Occipital lobe (tissue), 2 donors: ENCODE data around the gene SLC2A5. TPM values are rescaled to one million over a fixed set of nuclear protein-coding genes. Genes with fewer than 3 reads are reported as not detected.
"Not testable (repeated sequence)": the region's sequence is repeated elsewhere in the genome, so short reads cannot be mapped to it uniquely, and the experiment has no call there.

Experiments
- DNase-seq: peaks from one replicate; lab custom pipeline; 2025; lab: John Stamatoyannopoulos, UW
- total RNA-seq: library from RNA; depleted of rRNA; stranded (reverse); fragments of >200 nt; gene quantifications from one replicate; pipeline ENCODE4 v1.2.3, GENCODE V29; 2014

The SLC2A5 gene
- total RNA-seq, 1 donor from 2014 or later, result 2.5 TPM

- no peak for DNase-seq
Observed at GRCh38 chr1:9008236-9008635, 61.2 kb downstream of the SLC2A5 start.

DNA sequence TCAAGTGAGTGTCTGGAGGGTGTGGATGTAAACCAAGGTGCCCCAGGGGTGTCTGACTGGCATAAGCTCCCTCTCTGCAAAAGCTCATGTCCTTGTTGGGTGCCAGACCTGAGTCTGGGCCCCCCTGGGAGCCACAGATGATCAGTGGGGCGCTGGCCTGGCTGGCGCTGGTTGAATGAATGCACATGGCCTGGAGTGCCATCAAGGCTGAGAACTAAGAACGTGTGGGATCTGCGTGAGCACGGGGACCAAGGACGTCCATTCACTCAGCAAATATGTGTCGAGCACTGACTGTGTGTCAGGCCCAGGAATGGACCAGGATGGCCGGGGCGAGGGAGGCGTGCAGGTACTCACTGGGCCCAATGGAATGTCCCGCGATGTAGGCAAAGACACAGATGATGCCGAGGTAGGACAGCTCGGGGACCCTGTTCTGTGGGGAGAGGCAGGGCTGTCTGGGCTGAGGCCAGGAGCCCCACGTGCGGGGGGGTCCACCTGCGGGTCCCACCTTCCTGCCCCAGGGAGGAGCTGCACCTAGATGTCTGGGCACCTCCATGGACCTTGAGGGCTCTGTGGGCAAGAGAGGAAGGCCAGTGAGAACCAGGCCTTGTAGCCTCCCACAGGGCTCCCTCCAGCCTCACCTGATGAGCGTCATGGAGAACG, 62.3 kb downstream of the SLC2A5 start:
- no peak for DNase-seq

DNA sequence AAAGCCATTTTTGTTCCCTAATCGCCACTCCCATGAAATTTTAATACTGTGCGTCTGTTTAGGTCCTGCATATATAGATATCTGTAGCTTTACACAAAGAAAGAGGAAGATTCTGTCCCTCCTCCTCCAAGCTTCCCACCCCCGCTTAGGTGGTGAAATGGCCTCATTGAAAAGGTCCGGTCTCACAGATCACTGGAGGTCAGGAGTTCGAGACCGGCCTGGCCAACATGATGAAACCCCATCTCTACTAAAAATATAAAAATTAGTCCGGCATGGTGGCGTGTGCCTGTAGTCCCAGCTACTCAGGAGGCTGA, 64.1 kb downstream of the SLC2A5 start:
- DNase-seq, result no peak

- peak; percentile 32 for DNase-seq
Observed at GRCh38 chr1:9004700-9005394, 64.6 kb downstream of the SLC2A5 start.

DNA sequence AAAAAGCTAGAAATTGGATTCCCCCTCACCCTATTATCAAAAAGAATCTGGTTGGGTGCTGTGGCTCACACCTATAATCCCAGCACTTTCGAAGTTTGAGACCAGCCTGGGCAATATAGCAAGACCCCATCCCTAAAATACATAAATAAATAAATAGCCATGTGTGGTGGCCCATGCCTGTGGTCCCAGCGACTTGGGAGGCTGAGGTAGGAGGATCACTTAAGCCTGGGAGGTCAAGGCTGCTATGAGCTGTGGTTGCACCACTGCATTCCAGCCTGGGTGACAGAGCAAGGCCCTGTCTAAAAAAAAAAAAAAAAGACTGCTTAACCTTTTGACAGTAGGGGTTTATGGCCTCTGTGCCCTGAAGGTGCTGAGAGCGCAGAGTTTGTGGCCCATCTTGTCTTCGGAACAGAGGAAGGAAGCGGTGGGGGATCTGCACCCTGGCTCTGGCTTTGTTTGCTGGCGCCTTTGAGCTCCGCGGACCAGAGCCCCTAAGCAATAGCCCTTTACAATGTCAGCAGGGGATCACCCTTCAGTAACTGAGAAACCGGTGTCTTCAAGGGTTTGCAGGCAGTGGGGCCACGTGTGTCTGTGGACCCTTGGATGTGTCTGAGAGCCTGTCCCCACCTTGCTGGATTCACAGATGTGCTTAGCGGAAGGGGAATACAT, 65.3 kb downstream of the SLC2A5 start:
- DNase-seq, result no peak

- DNase-seq, result not testable (repeated sequence)
Observed at GRCh38 chr1:9002215-9002560, 67.2 kb downstream of the SLC2A5 start.

DNA sequence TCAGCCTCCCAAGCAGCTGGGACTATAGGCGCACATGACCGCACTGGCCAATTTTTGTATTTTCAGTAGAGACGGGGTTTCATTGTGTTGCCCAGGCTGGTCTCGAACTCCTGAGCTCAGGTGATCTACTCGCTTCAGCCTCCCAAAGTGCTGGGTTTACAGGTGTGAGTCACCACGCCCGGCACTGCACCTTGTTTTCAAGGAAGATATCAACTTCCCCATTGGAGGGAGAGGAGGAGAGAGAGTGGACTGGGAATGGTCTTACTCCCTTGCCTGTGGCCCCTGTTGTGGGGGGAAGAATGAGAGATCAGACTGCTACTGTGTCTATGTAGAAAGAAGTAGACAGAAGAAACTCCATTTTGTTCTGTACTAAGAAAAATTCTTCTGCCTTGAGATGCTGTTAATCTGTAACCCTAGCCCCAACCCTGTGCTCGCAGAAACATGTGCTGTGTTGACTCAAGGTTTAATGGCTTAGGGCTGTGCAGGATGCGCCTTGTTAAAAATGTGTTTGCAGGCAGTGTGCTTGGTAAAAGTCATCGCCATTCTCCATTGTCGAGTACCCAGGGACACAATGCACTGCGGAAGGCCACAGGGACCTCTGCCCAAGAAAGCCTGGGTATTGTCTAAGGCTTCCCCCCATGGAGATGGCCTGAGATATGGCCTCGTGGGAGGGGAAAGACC, 67.8 kb downstream of the SLC2A5 start:
- not testable (repeated sequence) for DNase-seq

DNA sequence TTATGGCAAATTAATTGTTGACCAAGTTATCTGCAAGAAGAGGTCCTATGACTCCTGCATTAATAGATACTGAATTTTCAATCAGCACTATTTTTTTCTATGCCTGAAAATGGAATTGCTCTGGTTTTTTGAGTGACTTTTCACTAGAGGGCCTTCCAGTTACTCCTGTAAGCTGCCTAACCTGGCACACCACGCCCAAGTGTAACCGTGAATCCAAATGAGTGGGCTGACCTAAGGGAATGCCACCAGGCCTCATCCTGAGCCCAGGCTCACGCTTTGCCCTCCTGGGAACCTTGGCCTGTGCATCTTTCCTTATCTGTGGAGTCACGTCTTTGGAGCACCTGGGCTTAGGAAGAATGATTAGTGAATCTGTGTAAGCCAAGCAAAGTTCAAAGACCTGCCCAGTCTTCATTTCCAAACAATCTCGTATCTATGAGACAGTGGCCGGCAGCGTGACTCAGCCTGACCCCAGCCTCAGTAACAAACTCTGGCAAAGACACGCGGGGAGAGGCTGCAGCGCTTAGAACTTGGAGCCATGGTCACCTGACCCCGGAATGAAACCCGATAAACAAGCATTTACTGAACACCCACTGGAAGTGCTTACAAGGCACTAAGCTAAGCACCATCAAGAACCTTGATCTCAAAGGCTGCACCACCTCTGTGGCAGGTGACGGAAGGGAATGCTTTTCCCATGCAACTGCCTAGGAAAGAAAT, 75.3 kb downstream of the SLC2A5 start:
- not testable (repeated sequence) for DNase-seq

DNA sequence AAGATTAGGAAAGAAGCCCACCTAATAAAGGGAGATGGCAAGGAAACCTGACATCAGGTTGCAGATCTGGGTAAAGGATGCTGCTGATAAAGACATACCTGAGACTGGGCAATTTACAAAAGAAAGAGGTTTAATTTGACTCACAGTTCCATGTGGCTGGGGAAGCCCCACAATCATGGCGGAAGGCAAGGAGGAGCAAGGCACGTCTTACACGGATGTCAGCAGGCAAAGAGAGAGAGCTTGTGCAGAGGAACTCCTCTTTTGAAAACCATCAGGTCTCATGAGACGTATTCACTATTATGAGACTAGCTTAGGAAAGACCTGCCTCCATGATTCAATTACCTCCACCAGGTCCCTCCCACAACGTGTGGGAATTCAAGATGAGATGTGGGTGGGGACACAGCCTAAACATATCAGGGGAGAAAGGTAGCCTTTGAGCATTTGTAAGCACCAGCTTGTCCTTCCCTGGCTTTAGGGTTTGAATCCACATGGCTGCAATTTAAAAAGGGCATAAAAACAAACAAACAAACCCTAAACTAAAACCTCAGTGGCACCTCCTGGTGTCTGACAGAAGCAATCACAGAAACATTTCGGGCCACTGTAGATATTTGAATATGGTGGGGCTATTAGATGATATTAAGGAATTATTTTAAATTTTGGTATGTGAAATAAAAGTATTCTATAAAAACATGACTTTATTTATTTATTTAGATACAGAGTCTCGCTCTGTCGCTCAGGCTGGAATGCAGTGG, 76.3 kb downstream of the SLC2A5 start:
- no peak for DNase-seq

GRCh38 chr1:8989821-8990220, 79.6 kb downstream of the SLC2A5 start:
- DNase-seq, result no peak

DNA sequence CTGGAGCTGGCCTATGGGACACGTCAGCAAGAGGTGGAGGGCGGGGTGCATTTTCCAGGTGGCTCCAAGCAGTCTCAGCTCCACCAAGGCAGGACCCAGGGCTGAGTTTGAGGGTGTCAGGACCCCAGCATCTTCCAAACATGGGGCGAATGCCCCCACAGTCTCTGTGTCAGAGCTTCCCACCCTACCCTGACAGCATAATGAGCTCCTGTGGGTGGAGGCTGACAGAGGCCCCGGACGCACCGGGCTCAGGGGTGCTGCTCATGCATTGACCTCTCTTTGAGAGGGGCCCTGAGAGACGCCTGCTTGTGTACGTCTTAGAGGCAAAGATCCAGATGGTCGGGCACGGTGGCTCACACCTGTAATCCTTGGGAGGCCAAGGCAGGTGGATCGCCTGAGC, 80.4 kb downstream of the SLC2A5 start:
- no peak for DNase-seq

- DNase-seq, result no peak
Observed at GRCh38 chr1:8988618-8988967, 80.8 kb downstream of the SLC2A5 start.

DNA sequence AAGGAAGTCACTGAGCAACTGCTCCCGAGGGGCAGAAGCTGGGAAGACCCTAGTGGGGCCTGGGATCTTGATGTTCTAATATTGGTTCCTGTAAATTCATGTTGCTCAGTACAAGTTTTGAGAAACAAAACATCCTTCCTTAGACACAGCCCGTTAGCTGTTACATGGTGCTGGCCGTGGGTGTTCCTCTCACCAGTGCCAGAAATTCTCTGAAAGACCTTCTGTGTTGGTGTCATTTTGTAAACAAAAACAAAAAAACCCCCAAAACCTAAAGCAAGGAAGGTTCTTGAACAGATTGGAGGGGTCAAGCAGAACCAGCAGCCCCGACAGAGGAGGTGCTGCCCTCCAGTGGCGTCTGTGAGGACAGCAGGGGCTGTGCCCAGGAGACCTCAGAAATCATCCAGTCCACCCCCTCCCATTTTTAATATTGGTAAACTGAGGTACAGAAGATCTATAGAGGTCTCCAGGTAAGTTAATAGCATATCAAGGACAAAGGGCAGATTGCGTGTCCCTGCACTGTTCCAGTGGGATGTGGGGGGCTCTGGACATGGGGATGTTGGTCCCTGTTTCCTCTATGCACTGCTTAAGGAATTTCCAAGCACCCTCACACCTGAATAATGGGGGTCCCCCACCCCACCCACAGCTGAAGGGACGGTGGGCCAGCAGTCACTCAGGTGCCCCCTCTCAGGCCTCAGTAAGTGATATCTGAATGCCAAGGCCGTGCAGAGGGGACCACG, 81.4 kb downstream of the SLC2A5 start:
- DNase-seq, result peak; percentile 27

- no peak for DNase-seq
Observed at GRCh38 chr1:8986814-8987190, 82.6 kb downstream of the SLC2A5 start.

GRCh38 chr1:8985915-8986813, 83.3 kb downstream of the SLC2A5 start:
- peak; percentile 80 for DNase-seq
